Colonic mucosa (tissue), 4 donors: ENCODE measurements around the gene PDILT. TPM values are rescaled to one million over a fixed set of nuclear protein-coding genes. Genes with fewer than 3 reads are reported as not detected.
"Not testable (repeated sequence)": the region's sequence is repeated elsewhere in the genome, so short reads cannot be mapped to it uniquely, and the experiment has no call there.

Experiments
- DNase-seq: peaks from one replicate; pipeline ENCODE4 v3.0.0-alpha.2; 2020
- H3K27ac ChIP-seq: fragments of 200-600 bp; one replicate; pipeline ENCODE4 v1.8.0; 2021
- H3K27me3 ChIP-seq: fragments of 200-600 bp; one replicate; pipeline ENCODE4 v1.8.0; 2021
- H3K36me3 ChIP-seq: fragments of 200-600 bp; one replicate; pipeline ENCODE4 v1.8.0; 2021
- H3K4me1 ChIP-seq: fragments of 200-600 bp; one replicate; pipeline ENCODE4 v1.8.0; 2021; ENCODE audit warnings: mild to moderate bottlenecking
- H3K4me3 ChIP-seq: fragments of 200-600 bp; one replicate; pipeline ENCODE4 v1.8.0; 2021
- H3K9ac ChIP-seq, 2 donors: one replicate each; pipeline ENCODE4 v1.7.0; 2013; ENCODE audit warnings: control low read depth in 2 of 2, low read depth in 2 of 2, low read length in 2 of 2
- H3K9me3 ChIP-seq: fragments of 200-600 bp; one replicate; pipeline ENCODE4 v1.8.0; 2021
- intact Hi-C: fragments of 100-400 bp; cut with DNase I; formaldehyde crosslinking; loops from one replicate; pipeline ENCODE4 v1.14.1; 2022
- total RNA-seq, 2 donors: library from RNA; stranded (reverse); fragmentation: NEBNext Ultra II Directional in 1 of 2; extraction: Animal tissue kit (Norgen Biotek cat#: 25700) in 1 of 2; gene quantifications; one replicate each; pipeline ENCODE4 v1.2.1, GENCODE V29; 2021
- TF ChIP-seq, protein P1 (sequence below): fragments of 200-600 bp; IDR thresholded peaks from one replicate; pipeline ENCODE4 v1.8.0; 2022; ENCODE audit warnings: antibody characterized with exemption, mild to moderate bottlenecking
- donor health status: healthy.
- donor health status: DM: no; HTN: no; CAD: no.
- donor health status: DM: no; HTN: no; CAD: no.

The PDILT gene, protein sequence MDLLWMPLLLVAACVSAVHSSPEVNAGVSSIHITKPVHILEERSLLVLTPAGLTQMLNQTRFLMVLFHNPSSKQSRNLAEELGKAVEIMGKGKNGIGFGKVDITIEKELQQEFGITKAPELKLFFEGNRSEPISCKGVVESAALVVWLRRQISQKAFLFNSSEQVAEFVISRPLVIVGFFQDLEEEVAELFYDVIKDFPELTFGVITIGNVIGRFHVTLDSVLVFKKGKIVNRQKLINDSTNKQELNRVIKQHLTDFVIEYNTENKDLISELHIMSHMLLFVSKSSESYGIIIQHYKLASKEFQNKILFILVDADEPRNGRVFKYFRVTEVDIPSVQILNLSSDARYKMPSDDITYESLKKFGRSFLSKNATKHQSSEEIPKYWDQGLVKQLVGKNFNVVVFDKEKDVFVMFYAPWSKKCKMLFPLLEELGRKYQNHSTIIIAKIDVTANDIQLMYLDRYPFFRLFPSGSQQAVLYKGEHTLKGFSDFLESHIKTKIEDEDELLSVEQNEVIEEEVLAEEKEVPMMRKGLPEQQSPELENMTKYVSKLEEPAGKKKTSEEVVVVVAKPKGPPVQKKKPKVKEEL
- total RNA-seq = not detected

DNA sequence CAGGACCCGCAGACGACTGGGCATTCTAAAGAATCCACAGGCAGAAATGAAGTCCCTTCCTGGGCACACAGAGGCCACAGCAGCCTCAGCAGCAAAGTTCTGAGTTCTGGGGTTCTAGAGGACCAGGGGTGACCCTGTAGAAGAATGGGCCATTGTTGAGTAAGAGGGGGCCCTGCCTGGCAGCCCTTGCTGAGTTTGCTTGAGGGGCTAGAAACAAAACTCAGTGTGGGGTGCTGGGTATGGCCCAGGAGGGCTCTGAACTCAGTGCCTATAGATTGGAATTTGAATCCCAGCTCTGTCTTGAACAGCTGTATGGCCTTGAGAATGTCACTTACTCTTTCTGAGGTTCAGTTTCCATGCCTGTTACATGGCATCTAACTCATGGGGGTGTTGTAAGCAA is at the start of gene PDILT:
Gene PDILT, minus strand, starts transcription at position 101 of the 400 bp plus-strand sequence. CDS start 5,437 bp downstream, outside the sequence.
- Histone ChIP-seq H3K9ac (no peak within 1 kb of the TSS), H3K4me1 (no peaks in the 10 kb centered on the region), H3K9me3 (no peaks in the 10 kb centered on the region), H3K4me3 (no peak within 1 kb of the TSS), H3K27ac (no peak within 1 kb of the TSS), H3K27me3 (no peaks in the 10 kb centered on the region), H3K36me3 (no peaks in the 10 kb centered on the region)
- DNase-seq = no peak
- TF ChIP-seq, protein P1, sequence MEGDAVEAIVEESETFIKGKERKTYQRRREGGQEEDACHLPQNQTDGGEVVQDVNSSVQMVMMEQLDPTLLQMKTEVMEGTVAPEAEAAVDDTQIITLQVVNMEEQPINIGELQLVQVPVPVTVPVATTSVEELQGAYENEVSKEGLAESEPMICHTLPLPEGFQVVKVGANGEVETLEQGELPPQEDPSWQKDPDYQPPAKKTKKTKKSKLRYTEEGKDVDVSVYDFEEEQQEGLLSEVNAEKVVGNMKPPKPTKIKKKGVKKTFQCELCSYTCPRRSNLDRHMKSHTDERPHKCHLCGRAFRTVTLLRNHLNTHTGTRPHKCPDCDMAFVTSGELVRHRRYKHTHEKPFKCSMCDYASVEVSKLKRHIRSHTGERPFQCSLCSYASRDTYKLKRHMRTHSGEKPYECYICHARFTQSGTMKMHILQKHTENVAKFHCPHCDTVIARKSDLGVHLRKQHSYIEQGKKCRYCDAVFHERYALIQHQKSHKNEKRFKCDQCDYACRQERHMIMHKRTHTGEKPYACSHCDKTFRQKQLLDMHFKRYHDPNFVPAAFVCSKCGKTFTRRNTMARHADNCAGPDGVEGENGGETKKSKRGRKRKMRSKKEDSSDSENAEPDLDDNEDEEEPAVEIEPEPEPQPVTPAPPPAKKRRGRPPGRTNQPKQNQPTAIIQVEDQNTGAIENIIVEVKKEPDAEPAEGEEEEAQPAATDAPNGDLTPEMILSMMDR = no peak
- intact Hi-C loops = no loop called here

DNA sequence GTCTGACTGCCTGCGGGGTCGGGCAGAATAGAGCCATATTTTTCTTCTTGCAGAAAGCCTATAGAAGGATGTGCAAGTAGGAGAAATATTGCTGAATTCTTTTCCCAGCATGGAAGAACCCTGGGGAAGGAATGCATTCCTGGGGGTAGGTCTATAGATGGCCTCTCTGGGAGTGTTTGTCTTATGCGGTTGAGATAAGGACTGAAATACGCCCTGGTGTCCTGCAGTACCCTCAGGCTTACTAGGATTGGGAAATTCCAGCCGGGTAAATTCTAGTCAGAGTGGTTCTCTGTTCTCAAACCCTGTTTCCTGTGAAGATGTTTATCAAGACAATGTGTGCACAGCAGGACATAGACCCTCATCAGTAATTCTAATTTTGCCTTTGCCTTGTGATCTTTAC is 49.1 kb upstream of the PDILT start:
- H3K27me3 ChIP-seq, DNase-seq, H3K36me3 ChIP-seq, H3K9ac ChIP-seq, H3K4me3 ChIP-seq, H3K4me1 ChIP-seq, H3K27ac ChIP-seq, H3K9me3 ChIP-seq, intact Hi-C loops: not testable (repeated sequence)

DNA sequence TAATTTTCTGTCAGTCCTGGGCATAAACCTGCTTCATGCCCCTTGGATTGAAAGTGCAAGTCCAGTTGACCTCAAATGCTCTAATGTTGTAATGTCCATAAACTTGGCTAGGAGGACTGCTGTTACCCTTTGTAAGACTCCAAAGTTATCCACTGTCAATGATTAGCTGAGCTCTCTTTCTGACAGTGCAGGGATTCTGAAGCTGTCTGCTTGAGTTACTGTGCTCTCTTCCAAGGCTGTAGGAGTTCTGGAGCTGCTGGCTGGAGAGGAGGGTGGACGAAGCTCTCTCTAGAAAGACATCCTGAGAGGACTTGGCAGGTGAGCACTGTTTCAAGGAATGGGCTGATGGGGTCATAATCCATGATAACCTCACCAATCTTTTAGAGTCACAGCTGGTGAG is 46.8 kb upstream of the PDILT start, which contains the start of gene ACSM2A:
Gene ACSM2A, plus strand, starts transcription at position 158 of the 400 bp plus-strand sequence. CDS start 8,594 bp downstream, outside the sequence.
- H3K9ac ChIP-seq, H3K27ac ChIP-seq, H3K4me1 ChIP-seq, H3K9me3 ChIP-seq, DNase-seq, intact Hi-C loops, H3K27me3 ChIP-seq, H3K4me3 ChIP-seq, H3K36me3 ChIP-seq: not testable (repeated sequence)

DNA sequence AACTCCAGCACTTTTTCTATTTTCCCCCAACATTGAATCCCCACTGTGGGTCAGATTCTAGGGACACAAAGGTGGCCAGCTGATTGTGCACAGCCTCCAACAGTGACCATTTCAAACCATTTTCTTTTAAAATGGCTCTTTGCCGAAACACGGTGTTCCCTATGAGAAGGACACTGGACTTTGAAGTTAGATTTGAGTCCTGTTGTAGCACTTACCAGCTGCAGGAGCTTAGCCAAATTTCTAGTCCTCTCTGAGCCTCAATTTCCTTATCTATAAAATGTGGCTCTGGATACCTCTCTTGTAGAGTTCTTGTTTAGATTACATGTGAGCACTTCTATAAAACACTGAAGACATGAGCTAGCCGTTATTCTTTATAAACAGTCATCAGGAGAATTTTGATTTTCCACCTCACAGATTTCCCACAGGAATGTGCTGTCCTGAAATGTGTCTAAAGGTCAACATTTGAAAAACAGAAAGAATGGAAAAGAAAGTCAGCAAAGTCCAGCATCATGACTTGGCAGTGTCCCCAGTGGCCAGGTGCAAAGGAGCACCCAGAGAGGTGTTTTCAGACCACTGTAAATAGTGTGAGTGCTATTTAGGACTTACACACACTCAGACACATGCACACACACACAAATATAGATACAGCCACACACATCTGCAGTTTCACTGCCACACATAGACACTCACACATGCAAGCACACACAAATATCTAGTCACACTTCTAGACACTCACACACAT is 42.3 kb upstream of the PDILT start:
- H3K9me3 ChIP-seq, H3K27me3 ChIP-seq, H3K4me1 ChIP-seq, H3K36me3 ChIP-seq, H3K9ac ChIP-seq, intact Hi-C loops, DNase-seq, H3K27ac ChIP-seq, H3K4me3 ChIP-seq: not testable (repeated sequence)

DNA sequence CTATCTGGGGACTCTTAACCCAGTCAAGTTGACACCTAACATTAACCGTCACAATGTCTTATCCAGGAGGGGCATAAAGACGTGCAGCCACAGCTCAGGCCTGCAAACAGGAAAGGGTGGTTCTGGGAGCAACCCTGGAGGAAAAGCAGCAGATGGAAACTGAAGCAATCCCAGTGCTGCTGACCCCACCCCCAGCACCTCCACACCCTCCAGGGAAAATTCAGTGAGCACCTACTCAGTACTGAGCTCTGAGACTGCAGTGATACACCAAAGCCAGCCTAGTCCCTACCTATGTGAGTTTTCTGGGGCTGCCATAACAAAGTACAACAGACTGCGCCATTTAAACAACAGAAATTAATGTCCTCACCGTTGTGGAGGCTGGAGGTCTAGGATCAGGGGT is 37.3 kb upstream of the PDILT start:
- H3K4me3 ChIP-seq, H3K27ac ChIP-seq, H3K27me3 ChIP-seq, DNase-seq, H3K4me1 ChIP-seq, H3K9me3 ChIP-seq, intact Hi-C loops, H3K36me3 ChIP-seq, H3K9ac ChIP-seq: not testable (repeated sequence)

DNA sequence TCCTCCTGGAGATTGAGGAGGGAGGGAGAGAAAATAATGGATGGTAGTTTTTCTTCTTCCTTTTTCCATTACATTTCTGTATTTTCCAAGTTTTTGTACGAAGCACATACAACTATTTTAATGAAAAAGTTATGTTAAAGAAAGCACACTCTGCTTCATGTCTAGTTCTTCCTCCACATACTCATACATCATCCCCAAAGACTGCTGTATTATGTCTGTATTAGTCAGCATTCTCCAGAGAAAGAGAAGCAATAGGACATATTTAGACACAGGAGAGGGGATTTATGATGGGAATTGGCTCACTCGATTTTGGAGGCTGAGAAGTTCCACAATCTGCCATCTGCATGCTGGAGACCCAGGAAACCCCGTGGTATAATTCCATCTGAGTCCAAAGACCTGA is 36.7 kb upstream of the PDILT start:
- H3K9me3 ChIP-seq = no peaks in the 10 kb centered on the region
- no peak overlapping the region for H3K4me3 ChIP-seq
- no peak overlapping the region for H3K27ac ChIP-seq
- no peaks in the 10 kb centered on the region for H3K27me3 ChIP-seq
- H3K36me3 ChIP-seq = no peaks in the 10 kb centered on the region
- TF ChIP-seq, protein P1 = no peak
- no peak overlapping the region for H3K9ac ChIP-seq
- intact Hi-C loops = no loop called here
- DNase-seq = no peak
- H3K4me1 ChIP-seq = no peaks in the 10 kb centered on the region

DNA sequence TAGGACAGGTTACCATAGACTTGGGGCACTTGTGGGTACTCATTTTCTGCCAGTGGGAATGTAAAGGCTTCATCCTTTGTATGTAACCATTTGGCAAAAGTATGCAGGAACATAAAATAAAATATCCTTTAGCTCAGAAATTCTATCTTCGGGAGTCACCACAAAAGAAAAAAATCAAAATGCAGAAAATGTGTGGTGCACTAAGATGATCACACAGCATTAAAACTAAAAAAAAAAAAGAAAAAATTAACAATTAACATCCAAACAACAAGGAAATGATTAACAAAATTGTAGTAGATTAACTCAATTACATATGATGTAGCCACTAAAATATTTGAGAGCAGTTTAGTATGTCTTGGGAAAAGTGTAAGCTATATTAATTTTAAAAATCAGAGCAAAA is 36.2 kb upstream of the PDILT start:
- H3K36me3 ChIP-seq, H3K27me3 ChIP-seq, intact Hi-C loops, H3K9me3 ChIP-seq, H3K4me3 ChIP-seq, H3K9ac ChIP-seq, H3K4me1 ChIP-seq, H3K27ac ChIP-seq, DNase-seq: not testable (repeated sequence)

DNA sequence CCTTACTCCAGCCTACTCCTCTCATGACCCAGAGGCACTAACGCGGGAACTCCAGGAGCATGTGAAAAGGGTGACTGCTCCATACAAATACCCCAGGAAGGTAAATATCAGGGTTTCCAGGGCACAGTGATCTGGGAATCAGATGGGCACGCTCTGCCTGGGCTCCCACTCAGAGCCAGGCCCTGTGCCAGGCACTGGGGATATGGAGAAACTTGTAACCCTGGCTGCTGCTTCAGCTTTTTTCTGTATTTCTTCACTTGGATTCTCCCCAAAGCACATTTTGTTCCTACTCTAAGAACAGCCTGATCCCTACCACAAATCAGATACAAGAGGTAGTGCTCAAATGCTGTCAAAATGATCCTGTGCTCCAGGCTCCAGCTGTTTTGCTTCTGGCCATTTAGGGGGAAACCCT is 35.3 kb upstream of the PDILT start:
- not testable (repeated sequence) for H3K27ac ChIP-seq, DNase-seq, H3K9ac ChIP-seq, H3K4me3 ChIP-seq, H3K4me1 ChIP-seq, H3K27me3 ChIP-seq, H3K9me3 ChIP-seq, H3K36me3 ChIP-seq
- intact Hi-C loops = loop anchor here (5.0 kb wide), 1 partner anchor 147 kb away; no protein-coding TSS in a partner anchor

DNA sequence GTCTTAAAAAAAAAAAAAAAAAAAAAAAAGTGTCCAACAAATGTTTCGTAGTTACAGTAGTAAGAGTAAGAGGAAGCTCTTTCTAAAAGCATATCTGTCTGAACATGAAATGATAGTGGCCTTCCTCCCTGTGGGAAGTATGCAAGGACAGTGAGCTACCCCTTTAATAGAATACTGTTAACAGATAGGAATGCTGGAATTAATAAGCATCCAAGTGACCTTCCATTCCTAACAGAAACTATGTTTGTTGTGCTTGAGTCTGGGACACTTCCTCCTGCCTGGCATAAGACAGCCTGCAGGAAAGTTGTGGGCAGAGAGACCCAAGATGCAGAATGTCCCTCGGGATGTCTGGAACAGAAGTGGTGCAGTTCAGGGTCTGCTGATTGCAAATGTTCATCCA is 34.4 kb upstream of the PDILT start:
- not testable (repeated sequence) for H3K9ac ChIP-seq, H3K4me3 ChIP-seq, H3K27ac ChIP-seq, DNase-seq, H3K27me3 ChIP-seq, H3K36me3 ChIP-seq, H3K4me1 ChIP-seq, H3K9me3 ChIP-seq
- intact Hi-C loops = loop anchor here (5.0 kb wide), 1 partner anchor 148 kb away; no protein-coding TSS in a partner anchor
